ENCODE measurements around the gene FAM98C. TPM values are rescaled to one million over a fixed set of nuclear protein-coding genes. Genes with fewer than 3 reads are reported as not detected.

FAM98C gene
- total RNA-seq, 1 donor from 2014 or later: 11.5 TPM

DNA sequence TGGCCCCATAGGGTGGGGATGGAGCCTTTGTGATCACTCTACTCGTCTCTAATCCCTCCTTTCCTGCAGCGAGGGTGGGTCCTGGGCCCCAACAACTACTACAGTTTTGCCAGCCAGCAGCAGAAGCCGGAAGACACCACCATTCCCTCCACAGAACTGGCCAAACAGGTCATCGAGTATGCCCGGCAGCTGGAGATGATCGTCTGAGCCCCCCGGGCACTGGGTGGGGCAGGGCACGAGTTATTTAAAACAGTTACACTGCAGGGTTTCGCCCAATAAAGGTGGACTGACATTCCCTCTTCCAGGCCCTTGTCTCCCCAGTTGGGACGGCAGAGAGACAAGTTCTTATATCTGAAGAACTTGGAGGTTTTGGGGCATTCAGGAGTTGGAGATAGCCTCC lies 19.7 kb upstream of the FAM98C start:
- Histone ChIP-seq H3K27me3 (ENCODE audit: low read depth) (peaks cover 43% of the 10 kb centered on the region), H3K27ac (replicated peaks) (no peak overlapping the region), H3K4me3 (no peak overlapping the region), H3K4me1 (peaks cover 34% of the 10 kb centered on the region), H3K36me3 (peaks cover 83% of the 10 kb centered on the region), H3K9me3 (replicated peaks) (no peaks in the 10 kb centered on the region)
- no peak for DNase-seq
- intact Hi-C loops (cut with micrococcal nuclease): no loop called here
- TF ChIP-seq, protein P1, sequence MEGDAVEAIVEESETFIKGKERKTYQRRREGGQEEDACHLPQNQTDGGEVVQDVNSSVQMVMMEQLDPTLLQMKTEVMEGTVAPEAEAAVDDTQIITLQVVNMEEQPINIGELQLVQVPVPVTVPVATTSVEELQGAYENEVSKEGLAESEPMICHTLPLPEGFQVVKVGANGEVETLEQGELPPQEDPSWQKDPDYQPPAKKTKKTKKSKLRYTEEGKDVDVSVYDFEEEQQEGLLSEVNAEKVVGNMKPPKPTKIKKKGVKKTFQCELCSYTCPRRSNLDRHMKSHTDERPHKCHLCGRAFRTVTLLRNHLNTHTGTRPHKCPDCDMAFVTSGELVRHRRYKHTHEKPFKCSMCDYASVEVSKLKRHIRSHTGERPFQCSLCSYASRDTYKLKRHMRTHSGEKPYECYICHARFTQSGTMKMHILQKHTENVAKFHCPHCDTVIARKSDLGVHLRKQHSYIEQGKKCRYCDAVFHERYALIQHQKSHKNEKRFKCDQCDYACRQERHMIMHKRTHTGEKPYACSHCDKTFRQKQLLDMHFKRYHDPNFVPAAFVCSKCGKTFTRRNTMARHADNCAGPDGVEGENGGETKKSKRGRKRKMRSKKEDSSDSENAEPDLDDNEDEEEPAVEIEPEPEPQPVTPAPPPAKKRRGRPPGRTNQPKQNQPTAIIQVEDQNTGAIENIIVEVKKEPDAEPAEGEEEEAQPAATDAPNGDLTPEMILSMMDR (IDR thresholded peaks at IDR 0.05; ENCODE audit: borderline replicate concordance): no peak

DNA sequence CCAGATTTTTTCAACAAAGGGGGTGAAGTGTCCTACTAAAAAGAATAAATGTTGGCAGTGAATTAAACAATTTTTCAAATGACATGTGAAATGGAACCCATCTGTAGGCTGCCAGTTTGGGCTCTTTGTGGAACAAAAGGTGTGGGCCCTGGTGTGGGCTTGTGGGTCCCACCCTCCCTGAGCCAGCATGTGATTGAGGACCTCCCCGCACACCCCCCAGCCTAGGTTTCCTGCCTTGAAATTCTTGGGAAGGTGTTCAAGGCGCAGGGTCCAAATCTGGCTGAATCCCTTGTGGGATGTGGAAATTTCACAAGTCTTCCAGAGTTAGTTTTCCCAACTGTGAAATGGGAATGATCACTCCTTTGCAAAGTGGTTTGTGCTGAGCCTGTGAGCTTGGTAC lies 19.1 kb upstream of the FAM98C start:
- Histone ChIP-seq H3K4me3 (no peak overlapping the region), H3K27me3 (ENCODE audit: low read depth) (peaks cover 45% of the 10 kb centered on the region), H3K36me3 (peaks cover 77% of the 10 kb centered on the region), H3K9me3 (replicated peaks) (no peaks in the 10 kb centered on the region), H3K4me1 (peaks cover 38% of the 10 kb centered on the region), H3K27ac (replicated peaks) (no peak overlapping the region)
- TF ChIP-seq, protein P1 (IDR thresholded peaks at IDR 0.05; ENCODE audit: borderline replicate concordance): no peak
- intact Hi-C loops (cut with micrococcal nuclease): no loop called here
- no peak for DNase-seq

DNA sequence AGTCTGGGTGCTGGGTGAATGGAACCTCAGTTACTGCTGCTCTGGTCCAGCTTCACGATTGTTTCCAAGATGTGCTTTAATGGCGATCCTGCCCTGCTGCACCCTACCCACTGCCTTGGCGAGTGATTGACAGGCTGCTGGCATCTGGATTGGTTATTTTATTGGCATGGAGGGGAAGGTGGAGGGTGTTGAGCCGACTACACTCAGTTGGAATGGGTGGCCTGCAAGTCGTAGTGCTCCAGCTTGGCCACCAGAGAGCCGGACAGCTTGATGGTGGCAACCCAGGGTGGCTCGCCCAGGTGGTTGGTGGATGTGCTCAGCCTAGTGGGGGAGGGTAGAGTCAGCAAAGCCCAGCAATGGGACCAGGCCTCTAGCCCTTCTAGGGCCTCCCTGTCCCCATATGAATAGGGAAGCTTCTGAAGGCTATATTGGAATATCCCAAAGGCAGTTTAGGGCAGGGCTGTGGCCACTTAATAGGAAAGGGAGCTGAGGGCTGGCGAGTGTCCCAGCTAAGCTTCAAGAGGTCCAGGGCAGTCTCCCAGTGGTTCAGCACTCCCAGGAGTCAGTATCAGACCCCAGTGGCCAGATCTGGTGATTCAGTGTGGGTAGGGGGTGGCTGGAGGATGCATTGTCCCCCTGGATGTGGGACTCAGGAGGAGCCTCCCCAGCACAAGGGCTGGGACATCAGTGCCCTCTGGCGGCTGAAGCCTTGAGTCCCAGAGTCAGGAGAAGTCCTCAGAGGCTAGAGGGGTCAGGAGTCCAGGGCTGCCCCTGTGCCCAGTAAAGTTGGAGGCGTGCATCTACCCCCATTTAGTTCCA lies 18.5 kb upstream of the FAM98C start:
- no peaks in the 10 kb centered on the region for H3K9me3 ChIP-seq (replicated peaks)
- intact Hi-C loops (cut with micrococcal nuclease): no loop called here

DNA sequence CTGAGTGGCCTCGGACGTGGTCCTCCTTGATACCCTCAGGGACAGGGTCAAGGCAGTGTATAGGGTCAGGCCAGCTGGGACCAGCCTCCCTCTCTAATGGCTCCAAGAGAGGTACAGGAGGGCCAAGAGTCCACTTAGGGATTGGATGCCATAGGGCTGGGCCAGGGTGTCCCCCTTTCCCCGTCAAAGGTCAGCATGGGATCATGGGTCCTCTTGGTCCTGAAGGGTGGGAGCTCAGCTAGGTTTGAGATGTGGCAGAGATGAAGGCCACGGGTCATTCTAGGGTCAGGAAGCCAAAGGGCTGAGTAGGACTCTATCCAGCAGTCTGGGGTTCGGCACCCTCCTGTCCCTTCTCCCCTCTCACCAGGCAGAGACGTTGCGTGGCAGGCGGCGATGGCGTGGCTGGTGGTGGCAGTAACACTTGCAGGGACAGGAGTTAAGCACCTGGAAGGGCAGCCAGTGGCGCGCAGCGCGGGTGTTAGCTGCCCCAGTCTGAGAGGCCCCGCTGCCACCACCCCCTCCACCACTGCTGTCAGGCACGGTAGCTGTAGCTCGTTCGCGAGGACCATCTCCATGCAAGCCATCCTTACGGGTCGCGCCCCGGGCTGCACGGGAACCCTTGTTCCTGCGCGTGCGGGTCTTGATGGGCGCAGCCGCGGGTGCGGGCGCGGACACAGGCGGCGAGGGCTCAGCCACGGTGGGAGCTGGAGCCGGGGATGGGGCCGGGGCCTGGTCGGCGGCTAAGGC lies 17.7 kb upstream of the FAM98C start:
- Histone ChIP-seq H3K36me3 (peaks cover 62% of the 10 kb centered on the region), H3K27ac (replicated peaks) (no peak overlapping the region), H3K4me3 (no peak overlapping the region), H3K4me1 (peaks cover 44% of the 10 kb centered on the region), H3K27me3 (ENCODE audit: low read depth) (peaks cover 45% of the 10 kb centered on the region), H3K9me3 (replicated peaks) (no peaks in the 10 kb centered on the region)
- TF ChIP-seq, protein P1 (IDR thresholded peaks at IDR 0.05; ENCODE audit: borderline replicate concordance): no peak
- no peak for DNase-seq
- intact Hi-C loops (cut with micrococcal nuclease): no loop called here

More for the DNA sequence above, 18.5 kb upstream of the FAM98C start:
- Histone ChIP-seq H3K4me1 (peaks cover 42% of the 10 kb centered on the region), H3K27ac (replicated peaks) (no peak overlapping the region), H3K27me3 (ENCODE audit: low read depth) (peaks cover 45% of the 10 kb centered on the region), H3K36me3 (peaks cover 71% of the 10 kb centered on the region), H3K4me3 (no peak overlapping the region)
- TF ChIP-seq, protein P1 (IDR thresholded peaks at IDR 0.05; ENCODE audit: borderline replicate concordance): no peak
- DNase-seq: no peak

DNA sequence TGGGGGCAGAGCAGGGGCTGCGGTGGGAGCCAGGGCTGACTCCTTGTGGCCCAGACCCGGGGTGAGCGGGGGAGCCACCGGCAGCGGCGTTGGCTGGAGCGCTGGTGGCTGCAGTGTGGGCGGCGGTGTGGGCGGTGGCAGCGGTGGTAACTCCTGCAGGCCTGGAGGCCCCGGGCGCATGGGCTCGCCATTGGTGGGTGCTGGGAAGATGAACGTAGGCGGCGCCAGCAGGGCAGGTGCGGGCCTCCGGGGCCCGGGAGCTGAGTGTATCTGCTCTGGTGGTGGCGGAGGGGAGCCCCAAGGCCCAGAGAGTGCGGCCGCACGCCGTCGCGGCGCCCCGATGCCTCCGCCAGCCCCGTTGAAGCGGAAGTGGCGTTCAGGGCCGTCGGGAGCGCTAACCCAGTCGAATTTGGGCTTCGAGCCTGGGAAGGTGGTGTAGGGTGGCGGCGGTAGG lies 17.1 kb upstream of the FAM98C start:
- peaks cover 44% of the 10 kb centered on the region for H3K4me1 ChIP-seq
- no peak overlapping the region for H3K4me3 ChIP-seq
- H3K36me3 ChIP-seq: peaks cover 56% of the 10 kb centered on the region
- TF ChIP-seq, protein P1 (IDR thresholded peaks at IDR 0.05; ENCODE audit: borderline replicate concordance): no peak
- no peaks in the 10 kb centered on the region for H3K9me3 ChIP-seq (replicated peaks)
- peaks cover 45% of the 10 kb centered on the region for H3K27me3 ChIP-seq (ENCODE audit: low read depth)
- DNase-seq: no peak
- intact Hi-C loops (cut with micrococcal nuclease): no loop called here
- no peak overlapping the region for H3K27ac ChIP-seq (replicated peaks)
